HCT116 (cell line): Measurements from ENCODE around the gene ARID1A. TPM values are rescaled to one million over a fixed set of nuclear protein-coding genes. Genes with fewer than 3 reads are reported as not detected.
A peak's percentile ranks its signal among the peaks of the same experiment; 100 is the strongest.

Experiments used
- ATAC-seq: fragments of 200-7000 bp; cut with Tn5 transposase; 2 replicates; pipeline ENCODE4 v1.9.1; 2020; ENCODE audit warnings: mild to moderate bottlenecking, moderate library complexity
- BruUV-seq: library from RNA; stranded (reverse); fragments of 400-500 nt; replicated peaks from 2 replicates; lab custom pipeline; 2021; lab: Mats Ljungman, UMichigan
- CTCF ChIA-PET: fragments of 300-600 bp; sonication (Branson Sonifier 250); formaldehyde crosslinking; loops from one replicate; lab custom pipeline; 2021; ENCODE audit warnings: antibody characterized with exemption; lab: Charles Lee
- POLR2A ChIA-PET: fragments of 300-600, 350-600 bp; sonication (Branson Sonifier 250); formaldehyde crosslinking; loops from one replicate; lab custom pipeline; 2021; ENCODE audit warnings: antibody characterized with exemption; lab: Charles Lee
- RAD21 ChIA-PET, 2 experiments: fragments of 300-600 bp; sonication (Branson Sonifier 250); formaldehyde crosslinking; loops; one replicate each; lab custom pipeline; 2023; ENCODE audit warnings: low total read pairs in 2 of 2; ENCODE audit not compliant: uncharacterized antibody in 2 of 2, unreplicated experiment in 2 of 2, low non-redundant PET in 1 of 2; lab: Charles Lee
- DNase-seq: peaks from one replicate; pipeline ENCODE4 v3.0.0-alpha.2; 2010; ENCODE audit warnings: low read depth, low spot score
- H2AFZ ChIP-seq: fragments of 200-600 bp; shearing (Covaris generic), sonication (generic); 2 replicates; pipeline ENCODE4 v1.6.1; 2017; ENCODE audit warnings: low read depth, mixed run types, mixed read lengths, antibody characterized with exemption, low read length; ENCODE audit not compliant: poor library complexity, severe bottlenecking
- H3K27ac ChIP-seq: 2 replicates; pipeline ENCODE4 v1.5.1; 2012; ENCODE audit warnings: low read depth, low read length
- H3K27me3 ChIP-seq: fragments of 200-600 bp; sonication (generic); 2 replicates; pipeline ENCODE4 v1.6.1; 2016; ENCODE audit warnings: mixed run types, low read length, mixed read lengths; ENCODE audit not compliant: insufficient read depth
- H3K36me3 ChIP-seq, 2 experiments: fragments of 200-500 bp in 1 of 2; fragments of 200-600 bp in 1 of 2; sonication (Bioruptor generic) in 1 of 2; sonication (generic) in 1 of 2; 2 replicates each; pipeline versions ENCODE4 v1.5.1 to v1.6.1; 2014 to 2016; ENCODE audit warnings: low read length in 2 of 2, inconsistent platforms in 1 of 2, mixed read lengths in 1 of 2, mixed run types in 1 of 2; ENCODE audit not compliant: insufficient read depth in 2 of 2, control insufficient read depth in 1 of 2
- H3K4me1 ChIP-seq, 2 experiments: fragments of 200-600 bp in 1 of 2; sonication (generic) in 1 of 2; 2 replicates each; pipeline versions ENCODE4 v1.5.1 to v1.6.1; 2012 to 2017; ENCODE audit warnings: low read length in 2 of 2, inconsistent platforms in 1 of 2, mild to moderate bottlenecking in 1 of 2, mixed read lengths in 1 of 2, mixed run types in 1 of 2, moderate library complexity in 1 of 2; ENCODE audit not compliant: insufficient read depth in 2 of 2, control insufficient read depth in 1 of 2
- H3K4me2 ChIP-seq: fragments of 200-600 bp; sonication (generic); 2 replicates; pipeline ENCODE4 v1.6.1; 2017; ENCODE audit warnings: mixed run types, low read length, mixed read lengths
- H3K4me3 ChIP-seq, 2 experiments: fragments of 200-600 bp in 1 of 2; sonication (generic) in 1 of 2; replicated peaks in 1 of 2; 2 replicates each; pipeline ENCODE4 v1.5.1; 2011 to 2016; ENCODE audit warnings: low read length in 2 of 2, control low read depth in 1 of 2, low read depth in 1 of 2, mild to moderate bottlenecking in 1 of 2, mixed read lengths in 1 of 2, mixed run types in 1 of 2
- H3K79me2 ChIP-seq: fragments of 200-600 bp; sonication (generic); 2 replicates; pipeline ENCODE4 v1.6.1; 2017; ENCODE audit warnings: mild to moderate bottlenecking, mixed run types, low read length, moderate library complexity, mixed read lengths; ENCODE audit not compliant: insufficient read depth
- H3K9ac ChIP-seq: fragments of 200-600 bp; sonication (generic); 2 replicates; pipeline ENCODE4 v1.6.1; 2016; ENCODE audit warnings: low read length, mixed read lengths
- H3K9me2 ChIP-seq: fragments of 200-600 bp; sonication (generic), shearing (Covaris generic); 2 replicates; pipeline ENCODE4 v1.6.1; 2017; ENCODE audit warnings: mixed run types, mild to moderate bottlenecking, moderate library complexity; ENCODE audit not compliant: insufficient read depth
- H3K9me3 ChIP-seq, 2 experiments: fragments of 200-500 bp in 1 of 2; fragments of 200-600 bp in 1 of 2; sonication (Bioruptor generic) in 1 of 2; sonication (generic) in 1 of 2; 2 replicates each; pipeline ENCODE4 v1.6.1; 2014 to 2017; ENCODE audit warnings: low read length in 2 of 2, mixed read lengths in 2 of 2, inconsistent platforms in 1 of 2, low read depth in 1 of 2, mild to moderate bottlenecking in 1 of 2, mixed run types in 1 of 2, moderate library complexity in 1 of 2; ENCODE audit not compliant: control insufficient read depth in 1 of 2, insufficient read depth in 1 of 2
- H4K20me1 ChIP-seq: fragments of 200-600 bp; sonication (generic), shearing (Covaris generic); 2 replicates; pipeline ENCODE4 v1.6.1; 2017; ENCODE audit warnings: mixed run types, mild to moderate bottlenecking, moderate library complexity; ENCODE audit not compliant: insufficient read depth
- EGR1 ChIP-seq: IDR thresholded peaks from 2 replicates; pipeline ENCODE4 v1.6.1; 2012; ENCODE audit warnings: low read depth
- EZH2phosphoT487 ChIP-seq: fragments of 200-600 bp; IDR thresholded peaks from 2 replicates; pipeline ENCODE4 v1.6.1; 2018; ENCODE audit warnings: antibody characterized with exemption, borderline replicate concordance
- JUND ChIP-seq: IDR thresholded peaks from 2 replicates; pipeline ENCODE4 v1.6.1; 2012
- SIN3A ChIP-seq: IDR thresholded peaks from 2 replicates; pipeline ENCODE4 v1.6.1; 2012; ENCODE audit warnings: low read depth
- SP1 ChIP-seq: IDR thresholded peaks from 2 replicates; pipeline ENCODE4 v1.6.1; 2012; ENCODE audit warnings: low read depth
- TCF7L2 ChIP-seq: IDR thresholded peaks from 2 replicates; pipeline ENCODE4 v1.7.0; 2011; ENCODE audit warnings: borderline replicate concordance, inconsistent platforms; ENCODE audit not compliant: insufficient read depth, insufficient read length; ENCODE audit errors: extremely low read depth
- intact Hi-C: fragments of 100-400 bp; cut with micrococcal nuclease; formaldehyde crosslinking; loops from 2 replicates; pipeline ENCODE4 v1.10.0; 2022
- total RNA-seq: library from RNA; stranded (reverse); gene quantifications from one replicate; pipeline ENCODE4 v1.2.1, GENCODE V29; 2021; ENCODE audit not compliant: unreplicated experiment

The ARID1A gene
- total RNA-seq, 1 experiment from 2014 or later: 62.8 TPM

DNA sequence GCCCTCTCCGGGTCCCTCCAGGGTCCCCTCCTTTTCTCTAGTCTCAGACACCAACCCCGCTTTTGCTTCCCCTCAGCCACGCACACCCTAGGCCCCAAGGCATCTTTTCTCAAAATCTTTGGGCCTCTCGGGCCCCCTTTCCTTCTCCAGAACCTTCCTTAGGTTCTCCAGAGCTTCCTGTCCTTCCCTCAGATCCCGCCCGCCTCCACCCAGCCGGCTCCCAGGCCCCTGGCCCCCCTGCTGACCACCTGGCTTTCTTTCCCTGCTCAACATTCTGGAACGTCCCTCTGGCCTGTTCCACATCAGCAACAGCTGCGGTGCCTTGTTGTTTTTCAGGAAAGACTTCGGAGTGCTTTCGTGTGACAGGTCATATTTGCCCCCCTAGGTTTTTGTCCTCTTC lies 131.8 kb downstream of the ARID1A start:
- peak overlapping the region; percentile 5; the same call in 1 of the 2 replicates for H3K27ac ChIP-seq
- peak overlapping the region; percentile 92 for H3K4me2 ChIP-seq
- H3K9ac ChIP-seq: peak overlapping the region; percentile 67
- no peaks in the 10 kb centered on the region for H3K9me2 ChIP-seq
- peaks cover 23 to 43% of the 10 kb centered on the region in 2 experiments for H3K4me1 ChIP-seq
- no peak for DNase-seq
- H3K27me3 ChIP-seq: no peaks in the 10 kb centered on the region
- ATAC-seq: no peak
- peak overlapping the region; percentile 67 to 70 for H3K4me3 ChIP-seq
- H2AFZ ChIP-seq: no peak overlapping the region
- H3K9me3 ChIP-seq: no peaks in the 10 kb centered on the region
- peaks cover 7 to 19% of the 10 kb centered on the region in 2 experiments for H3K36me3 ChIP-seq
- RAD21 ChIA-PET: no interaction called here
- CTCF ChIA-PET: no interaction called here
- no peaks in the 10 kb centered on the region for H4K20me1 ChIP-seq
- BruUV-seq: no TSS peak
- POLR2A ChIA-PET: no interaction called here
- peaks cover 53% of the 10 kb centered on the region for H3K79me2 ChIP-seq
- no peak for TF ChIP-seq SP1
- TF ChIP-seq EGR1: no peak
- no peak for TF ChIP-seq SIN3A
- TF ChIP-seq JUND: no peak
- TF ChIP-seq TCF7L2: no peak
- intact Hi-C loops: no loop called here

DNA sequence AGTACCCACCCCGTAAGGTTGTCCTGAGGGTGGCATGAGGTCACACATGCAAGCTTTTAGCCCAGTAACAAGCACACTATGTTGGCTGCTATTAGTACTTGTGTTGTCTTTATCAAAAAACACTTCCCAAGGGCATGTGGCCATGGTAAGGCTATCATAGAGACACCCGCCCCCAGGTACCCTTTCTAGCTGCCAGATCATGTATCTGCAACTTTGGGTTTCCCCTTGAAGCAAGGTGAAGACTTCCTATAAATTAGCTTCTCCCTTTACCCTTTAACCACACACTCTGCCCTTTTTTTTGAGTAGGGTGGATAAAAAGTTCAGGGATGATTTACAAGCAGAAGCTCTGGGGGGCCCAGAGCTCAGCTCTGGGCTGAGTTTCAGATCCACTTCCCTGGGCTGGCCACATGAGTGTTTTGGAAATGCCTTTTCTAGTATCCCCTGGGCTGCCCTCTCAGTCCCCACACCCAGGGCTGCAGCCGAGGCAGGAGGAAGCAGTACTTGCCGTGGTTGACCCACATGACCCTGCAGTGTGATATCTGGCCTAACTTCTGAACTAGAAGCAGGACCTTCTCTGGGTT lies 132.7 kb downstream of the ARID1A start:
- H3K27ac ChIP-seq: no peak overlapping the region
- intact Hi-C loops: no loop called here
- BruUV-seq: TSS peak; percentile 21
- peaks cover 14 to 25% of the 10 kb centered on the region in 2 experiments for H3K36me3 ChIP-seq
- no peak overlapping the region for H2AFZ ChIP-seq
- POLR2A ChIA-PET: no interaction called here
- H3K27me3 ChIP-seq: no peaks in the 10 kb centered on the region
- no peak for TF ChIP-seq EGR1
- TF ChIP-seq JUND: no peak
- TF ChIP-seq EZH2phosphoT487: no peak
- TF ChIP-seq, all 23 proteins: peak for 0
- peaks cover 54% of the 10 kb centered on the region for H3K79me2 ChIP-seq
- H4K20me1 ChIP-seq: no peaks in the 10 kb centered on the region
- H3K4me3 ChIP-seq: no peak overlapping the region
- H3K4me1 ChIP-seq: peaks cover 23 to 43% of the 10 kb centered on the region in 2 experiments
- ChIA-PET CTCF (no interaction called here), RAD21 (no interaction called here)
- H3K9me3 ChIP-seq: no peaks in the 10 kb centered on the region
- ATAC-seq: no peak
- no peak for DNase-seq
- no peaks in the 10 kb centered on the region for H3K9me2 ChIP-seq
- peak overlapping the region; percentile 37; the same call in 1 of the 2 replicates for H3K4me2 ChIP-seq
- no peak overlapping the region for H3K9ac ChIP-seq
